ENCODE data around the gene PAPPA2. TPM values are rescaled to one million over a fixed set of nuclear protein-coding genes. Genes with fewer than 3 reads are reported as not detected.

PAPPA2 gene
- total RNA-seq, 1 experiment from 2014 or later = 0.81 TPM

- Histone ChIP-seq H2BK12ac (ENCODE audit: insufficient read length, low read depth, low read length) (no peak overlapping the region), H4K8ac (replicated peaks; ENCODE audit: insufficient read length, low read depth, low read length) (no peak overlapping the region), H4K91ac (ENCODE audit: insufficient read length, low read depth, low read length) (no peak overlapping the region), H2BK5ac (ENCODE audit: insufficient read length, low read length) (no peak overlapping the region), H2BK120ac (ENCODE audit: low read depth, low read length, poor library complexity, severe bottlenecking) (no peak overlapping the region), H2BK15ac (ENCODE audit: low read depth, low read length) (no peak overlapping the region), H3K27me3 (ENCODE audit: insufficient read depth, low read length) (no peaks in the 10 kb centered on the region), H3K18ac (ENCODE audit: insufficient read length, low read depth, low read length) (no peak overlapping the region), H3K9ac (ENCODE audit: extremely low read depth, insufficient read length, low read length) (no peak overlapping the region), H3K79me2 (ENCODE audit: insufficient read depth, low read length) (no peaks in the 10 kb centered on the region), H3K27ac (ENCODE audit: insufficient read length, low read depth, low read length) (no peak overlapping the region), H3K79me1 (ENCODE audit: insufficient read depth, low read depth, low read length, poor library complexity, severe bottlenecking) (no peaks in the 10 kb centered on the region), H3K4me1 (ENCODE audit: insufficient read depth, low read length) (peaks cover 3% of the 10 kb centered on the region; the same call in 1 of the 2 replicates), H2AFZ (ENCODE audit: low read length) (no peak overlapping the region), H3K23me2 (ENCODE audit: insufficient read length, low read depth, low read length, poor library complexity, severe bottlenecking) (no peaks in the 10 kb centered on the region), H3K56ac (ENCODE audit: insufficient read length, low read depth, low read length) (no peak overlapping the region), H3K14ac (ENCODE audit: insufficient read depth, low read length) (no peak overlapping the region), H2AK5ac (ENCODE audit: insufficient read length, low read length) (no peak overlapping the region), H3K4ac (ENCODE audit: low read depth, low read length) (no peak overlapping the region), H4K20me1 (ENCODE audit: control insufficient read depth, insufficient read depth, insufficient read length) (no peaks in the 10 kb centered on the region), H3K9me3 (ENCODE audit: control insufficient read depth, low read depth, low read length) (no peaks in the 10 kb centered on the region), H3K4me2 (ENCODE audit: insufficient read depth, insufficient read length, low read length) (no peak overlapping the region), H4K5ac (ENCODE audit: insufficient read length, low read depth, low read length) (no peak overlapping the region), H3K23ac (ENCODE audit: insufficient read length, low read depth, low read length) (no peak overlapping the region), H3T11ph (ENCODE audit: low read length) (no peak overlapping the region), H2BK20ac (ENCODE audit: low read depth, low read length, poor library complexity, severe bottlenecking) (no peak overlapping the region)
- H3K27ac Mint-ChIP-seq = 0 out of 7 replicates have a peak overlapping the region, but pooled peaks of 1 of the 3 experiments have one; percentile 16
- TF ChIP-seq, protein P1, sequence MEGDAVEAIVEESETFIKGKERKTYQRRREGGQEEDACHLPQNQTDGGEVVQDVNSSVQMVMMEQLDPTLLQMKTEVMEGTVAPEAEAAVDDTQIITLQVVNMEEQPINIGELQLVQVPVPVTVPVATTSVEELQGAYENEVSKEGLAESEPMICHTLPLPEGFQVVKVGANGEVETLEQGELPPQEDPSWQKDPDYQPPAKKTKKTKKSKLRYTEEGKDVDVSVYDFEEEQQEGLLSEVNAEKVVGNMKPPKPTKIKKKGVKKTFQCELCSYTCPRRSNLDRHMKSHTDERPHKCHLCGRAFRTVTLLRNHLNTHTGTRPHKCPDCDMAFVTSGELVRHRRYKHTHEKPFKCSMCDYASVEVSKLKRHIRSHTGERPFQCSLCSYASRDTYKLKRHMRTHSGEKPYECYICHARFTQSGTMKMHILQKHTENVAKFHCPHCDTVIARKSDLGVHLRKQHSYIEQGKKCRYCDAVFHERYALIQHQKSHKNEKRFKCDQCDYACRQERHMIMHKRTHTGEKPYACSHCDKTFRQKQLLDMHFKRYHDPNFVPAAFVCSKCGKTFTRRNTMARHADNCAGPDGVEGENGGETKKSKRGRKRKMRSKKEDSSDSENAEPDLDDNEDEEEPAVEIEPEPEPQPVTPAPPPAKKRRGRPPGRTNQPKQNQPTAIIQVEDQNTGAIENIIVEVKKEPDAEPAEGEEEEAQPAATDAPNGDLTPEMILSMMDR (conservative IDR thresholded peaks at IDR 0.05) = no peak
- no peaks in the 10 kb centered on the region for H3K27me3 Mint-ChIP-seq (ENCODE audit: low read depth)
- WGBS (ENCODE audit: extremely low coverage, insufficient read length, low lambda C conversion rate) = no CpG with 5 or more reads among the region's 2 CpGs
- no peak overlapping the region for H3K4me3 Mint-ChIP-seq
- DNase-seq = no peak
- no peaks in the 10 kb centered on the region for H3K9me3 Mint-ChIP-seq
- no peaks in the 10 kb centered on the region for H3K36me3 Mint-ChIP-seq (ENCODE audit: insufficient read depth in 1 of 3, low read depth in 3 of 3)
- H3K4me1 Mint-ChIP-seq = peaks cover 1 to 5% of the 10 kb centered on the region in 2 experiments
These were observed 333.0 kb downstream of the PAPPA2 start for GRCh38 chr1:176795929-176796328.
